Measurements from ENCODE around the gene JAZF1.

JAZF1 gene

GRCh38 chr7:28201131-28201530 is 20.5 kb upstream of the JAZF1 start:
- Histone ChIP-seq H3K27ac (ENCODE audit: low read depth, low read length) (no peak overlapping the region), H3K9me3 (ENCODE audit: insufficient read depth, low read length) (no peaks in the 10 kb centered on the region), H3K4me3 (ENCODE audit: insufficient read depth, low read length, poor library complexity, severe bottlenecking) (no peak overlapping the region), H2AFZ (ENCODE audit: low read depth, low read length, severe bottlenecking) (no peak overlapping the region), H3K79me2 (ENCODE audit: insufficient read depth, low read length) (no peaks in the 10 kb centered on the region), H3K27me3 (ENCODE audit: low read length) (no peaks in the 10 kb centered on the region), H3K9me2 (replicated peaks; ENCODE audit: insufficient read depth, low read length) (no peaks in the 10 kb centered on the region), H3K36me3 (ENCODE audit: low read length) (no peaks in the 10 kb centered on the region), H4K20me1 (ENCODE audit: low read depth, low read length) (no peaks in the 10 kb centered on the region), H3K9ac (ENCODE audit: low read length) (no peak overlapping the region), H3F3A (ENCODE audit: insufficient read depth) (no peaks in the 10 kb centered on the region), H3K4me2 (ENCODE audit: low read depth, low read length, poor library complexity, severe bottlenecking) (no peak overlapping the region)
- TF ChIP-seq EZH2phosphoT487 (conservative IDR thresholded peaks at IDR 0.05; ENCODE audit: low read length) (no peak), CTCF (IDR thresholded peaks at IDR 0.05; ENCODE audit: insufficient read depth, low read length, poor library complexity, severe bottlenecking) (no peak)

GRCh38 chr7:28200598-28200997 is 20.0 kb upstream of the JAZF1 start:
- H2AFZ ChIP-seq (ENCODE audit: low read depth, low read length, severe bottlenecking): no peak overlapping the region
- H3K4me2 ChIP-seq (ENCODE audit: low read depth, low read length, poor library complexity, severe bottlenecking): no peak overlapping the region
- H4K20me1 ChIP-seq (ENCODE audit: low read depth, low read length): no peaks in the 10 kb centered on the region
- no peaks in the 10 kb centered on the region for H3K79me2 ChIP-seq (ENCODE audit: insufficient read depth, low read length)
- H3K9me2 ChIP-seq (replicated peaks; ENCODE audit: insufficient read depth, low read length): no peaks in the 10 kb centered on the region
- TF ChIP-seq CTCF (IDR thresholded peaks at IDR 0.05; ENCODE audit: insufficient read depth, low read length, poor library complexity, severe bottlenecking): no peak
- no peak for TF ChIP-seq EZH2phosphoT487 (conservative IDR thresholded peaks at IDR 0.05; ENCODE audit: low read length)
- no peak overlapping the region for H3K27ac ChIP-seq (ENCODE audit: low read depth, low read length)
- H3F3A ChIP-seq (ENCODE audit: insufficient read depth): no peaks in the 10 kb centered on the region
- H3K36me3 ChIP-seq (ENCODE audit: low read length): no peaks in the 10 kb centered on the region
- H3K9me3 ChIP-seq (ENCODE audit: insufficient read depth, low read length): no peaks in the 10 kb centered on the region
- H3K4me3 ChIP-seq (ENCODE audit: insufficient read depth, low read length, poor library complexity, severe bottlenecking): no peak overlapping the region
- H3K27me3 ChIP-seq (ENCODE audit: low read length): no peaks in the 10 kb centered on the region
- H3K9ac ChIP-seq (ENCODE audit: low read length): no peak overlapping the region

GRCh38 chr7:28199021-28199510 is 18.5 kb upstream of the JAZF1 start:
- Histone ChIP-seq H3K4me3 (ENCODE audit: insufficient read depth, low read length, poor library complexity, severe bottlenecking) (no peak overlapping the region), H3K9me2 (replicated peaks; ENCODE audit: insufficient read depth, low read length) (no peaks in the 10 kb centered on the region), H3K36me3 (ENCODE audit: low read length) (no peaks in the 10 kb centered on the region), H3K79me2 (ENCODE audit: insufficient read depth, low read length) (no peaks in the 10 kb centered on the region), H2AFZ (ENCODE audit: low read depth, low read length, severe bottlenecking) (no peak overlapping the region), H3K4me2 (ENCODE audit: low read depth, low read length, poor library complexity, severe bottlenecking) (no peak overlapping the region), H3K9me3 (ENCODE audit: insufficient read depth, low read length) (no peaks in the 10 kb centered on the region), H3K27me3 (ENCODE audit: low read length) (no peaks in the 10 kb centered on the region), H4K20me1 (ENCODE audit: low read depth, low read length) (no peaks in the 10 kb centered on the region), H3F3A (ENCODE audit: insufficient read depth) (no peaks in the 10 kb centered on the region), H3K27ac (ENCODE audit: low read depth, low read length) (no peak overlapping the region), H3K9ac (ENCODE audit: low read length) (no peak overlapping the region)
- TF ChIP-seq CTCF (IDR thresholded peaks at IDR 0.05; ENCODE audit: insufficient read depth, low read length, poor library complexity, severe bottlenecking) (no peak), EZH2phosphoT487 (conservative IDR thresholded peaks at IDR 0.05; ENCODE audit: low read length) (no peak)

Data from SU-DHL-6 (cell line).